Activated naive CD8-positive, alpha-beta T cell treated with anti-CD3 and anti-CD28 coated beads, Interleukin-2, amount 50 U/mL, for 16 hours (primary cell): ENCODE results near the gene ELAC2.

Source experiments
- DNase-seq: peaks from one replicate; pipeline ENCODE4 v3.0.0-alpha.2; 2020; ENCODE audit warnings: low read depth, low spot score

Gene ELAC2

GRCh38 chr17:13017655-13018459 lies at the start of gene ELAC2:
Gene ELAC2 (minus strand): TSS chr17:13018027. CDS start chr17:13017947, 80 bp downstream.
- peak; percentile 93 for DNase-seq

GRCh38 chr17:13065032-13065431 lies 47.2 kb upstream of the ELAC2 start:
- no peak for DNase-seq

- no peak for DNase-seq
Observed at GRCh38 chr17:13055131-13055530, 37.3 kb upstream of the ELAC2 start.

GRCh38 chr17:13054666-13055065 lies 36.8 kb upstream of the ELAC2 start:
- DNase-seq = no peak

GRCh38 chr17:13051915-13052314 lies 34.1 kb upstream of the ELAC2 start:
- DNase-seq = no peak

GRCh38 chr17:13047011-13047606 lies 29.3 kb upstream of the ELAC2 start:
- no peak for DNase-seq

- DNase-seq = no peak
Observed at GRCh38 chr17:13046361-13046760, 28.5 kb upstream of the ELAC2 start.

GRCh38 chr17:13044572-13045065 lies 26.8 kb upstream of the ELAC2 start:
- no peak for DNase-seq

GRCh38 chr17:13038931-13039665 lies 21.3 kb upstream of the ELAC2 start:
- DNase-seq = no peak

- no peak for DNase-seq
Observed at GRCh38 chr17:13036751-13037150, 18.9 kb upstream of the ELAC2 start.

- no peak for DNase-seq
Observed at GRCh38 chr17:13035420-13035819, 17.6 kb upstream of the ELAC2 start.

- no peak for DNase-seq
Observed at GRCh38 chr17:13031718-13032350, 14.0 kb upstream of the ELAC2 start.

GRCh38 chr17:13030459-13031300 lies 12.9 kb upstream of the ELAC2 start:
- no peak for DNase-seq

GRCh38 chr17:13030056-13030455 lies 12.2 kb upstream of the ELAC2 start:
- DNase-seq = no peak

- no peak for DNase-seq
Observed at GRCh38 chr17:13029340-13029739, 11.5 kb upstream of the ELAC2 start.

- no peak for DNase-seq
Observed at GRCh38 chr17:13027246-13027645, 9.4 kb upstream of the ELAC2 start.

- DNase-seq = no peak
Observed at GRCh38 chr17:13025687-13026086, 7.9 kb upstream of the ELAC2 start.

- no peak for DNase-seq
Observed at GRCh38 chr17:13025258-13025627, 7.4 kb upstream of the ELAC2 start.

- peak; percentile 19 for DNase-seq
Observed at GRCh38 chr17:13024526-13025257, 6.9 kb upstream of the ELAC2 start.

- DNase-seq = no peak
Observed at GRCh38 chr17:13024016-13024415, 6.2 kb upstream of the ELAC2 start.
